ENCODE measurements around the gene PDCD1.

Gene PDCD1

DNA sequence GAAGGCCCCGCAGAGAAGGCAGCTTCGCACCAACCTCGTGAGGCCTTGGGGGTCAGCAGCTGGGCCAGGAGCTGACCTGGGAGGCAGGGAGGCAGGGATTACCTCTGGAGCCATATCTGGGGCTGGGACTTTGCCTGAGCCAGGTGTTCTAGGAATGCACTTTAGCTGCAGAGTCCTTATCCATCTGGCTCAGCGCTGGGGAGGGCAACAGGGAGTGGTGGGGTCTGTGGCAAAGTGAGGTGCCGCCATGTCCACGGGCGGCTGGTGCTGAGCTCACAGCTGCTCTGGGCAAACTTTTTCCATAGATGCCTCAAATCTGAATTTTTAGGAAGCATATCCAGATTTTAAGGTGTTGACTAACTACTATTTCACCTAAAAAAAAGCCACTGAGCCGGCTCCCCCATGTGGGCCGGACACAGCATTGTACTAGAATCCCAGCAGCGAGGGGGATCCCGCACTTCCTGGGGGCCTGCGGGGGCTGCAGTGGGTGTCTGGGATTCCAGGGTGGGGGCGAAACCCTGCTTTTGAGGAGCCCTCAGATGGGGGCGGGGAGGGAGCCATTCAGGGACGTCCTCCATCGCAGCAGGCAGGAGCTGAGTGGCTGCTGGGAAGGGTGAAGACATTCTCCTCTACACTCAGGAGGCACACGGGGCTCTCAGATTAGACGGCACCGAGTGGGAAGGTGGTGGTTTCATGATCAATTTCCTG is 45.5 kb upstream of the PDCD1 start:
- DNase-seq (ENCODE audit: extremely low spot score): no peak
- ChIA-PET CTCF (interaction anchor here (0.7 kb wide), 1 partner anchor 119 kb away, joined by 3 read pairs; no protein-coding TSS in a partner anchor), POLR2A (no interaction called here)
- TF ChIP-seq, protein P1, sequence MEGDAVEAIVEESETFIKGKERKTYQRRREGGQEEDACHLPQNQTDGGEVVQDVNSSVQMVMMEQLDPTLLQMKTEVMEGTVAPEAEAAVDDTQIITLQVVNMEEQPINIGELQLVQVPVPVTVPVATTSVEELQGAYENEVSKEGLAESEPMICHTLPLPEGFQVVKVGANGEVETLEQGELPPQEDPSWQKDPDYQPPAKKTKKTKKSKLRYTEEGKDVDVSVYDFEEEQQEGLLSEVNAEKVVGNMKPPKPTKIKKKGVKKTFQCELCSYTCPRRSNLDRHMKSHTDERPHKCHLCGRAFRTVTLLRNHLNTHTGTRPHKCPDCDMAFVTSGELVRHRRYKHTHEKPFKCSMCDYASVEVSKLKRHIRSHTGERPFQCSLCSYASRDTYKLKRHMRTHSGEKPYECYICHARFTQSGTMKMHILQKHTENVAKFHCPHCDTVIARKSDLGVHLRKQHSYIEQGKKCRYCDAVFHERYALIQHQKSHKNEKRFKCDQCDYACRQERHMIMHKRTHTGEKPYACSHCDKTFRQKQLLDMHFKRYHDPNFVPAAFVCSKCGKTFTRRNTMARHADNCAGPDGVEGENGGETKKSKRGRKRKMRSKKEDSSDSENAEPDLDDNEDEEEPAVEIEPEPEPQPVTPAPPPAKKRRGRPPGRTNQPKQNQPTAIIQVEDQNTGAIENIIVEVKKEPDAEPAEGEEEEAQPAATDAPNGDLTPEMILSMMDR (IDR thresholded peaks at IDR 0.05; ENCODE audit: control extremely low read depth, extremely low read depth, low read depth, missing control alignments): no peak

DNA sequence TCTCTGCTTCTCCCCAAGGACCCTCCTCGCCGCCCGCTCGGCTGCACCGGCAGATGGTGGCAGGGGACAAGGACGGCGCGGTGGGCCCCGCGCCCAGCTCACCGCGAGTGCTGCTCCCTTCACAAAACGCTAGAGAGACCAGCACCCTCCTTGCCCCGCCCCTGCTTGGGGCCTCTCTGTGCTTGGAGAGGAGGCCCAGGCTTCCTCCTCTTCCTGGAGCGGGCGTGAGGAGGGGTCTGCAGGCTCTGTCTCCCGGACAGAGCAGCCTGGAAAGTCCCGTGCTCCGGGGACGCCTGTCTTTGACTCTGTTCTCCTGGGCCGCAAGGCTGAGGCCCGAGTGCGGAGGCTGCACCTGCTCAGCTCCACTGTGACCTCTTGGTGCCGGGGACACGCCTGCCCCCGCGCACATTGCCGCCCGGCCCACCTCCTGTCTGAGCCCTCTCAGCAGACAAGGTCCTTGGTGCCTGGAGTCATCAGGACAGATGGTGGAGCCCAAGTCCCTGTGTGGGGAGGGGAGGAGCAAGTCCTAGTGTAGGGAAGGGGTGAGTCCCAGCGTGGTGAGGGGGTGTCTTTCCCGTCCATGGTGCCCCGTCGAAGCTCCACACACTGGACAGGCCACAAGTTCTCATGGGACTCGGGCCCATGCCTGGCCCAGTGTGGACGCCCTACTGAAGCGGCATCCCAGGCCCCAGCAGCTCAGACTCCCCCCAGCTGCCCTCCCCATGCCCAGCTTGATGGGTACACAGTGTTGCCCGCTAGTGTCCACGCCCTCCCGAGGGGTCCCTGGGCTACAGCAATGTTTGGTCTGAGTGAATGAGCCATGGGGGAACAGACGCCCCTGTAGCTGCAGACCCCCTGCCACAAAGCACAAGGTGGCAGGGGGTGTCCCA is 44.7 kb upstream of the PDCD1 start:
- POLR2A ChIA-PET: no interaction called here
- DNase-seq (ENCODE audit: extremely low spot score): no peak
- CTCF ChIA-PET: no interaction called here
- TF ChIP-seq, protein P1 (IDR thresholded peaks at IDR 0.05; ENCODE audit: control extremely low read depth, extremely low read depth, low read depth, missing control alignments): no peak

DNA sequence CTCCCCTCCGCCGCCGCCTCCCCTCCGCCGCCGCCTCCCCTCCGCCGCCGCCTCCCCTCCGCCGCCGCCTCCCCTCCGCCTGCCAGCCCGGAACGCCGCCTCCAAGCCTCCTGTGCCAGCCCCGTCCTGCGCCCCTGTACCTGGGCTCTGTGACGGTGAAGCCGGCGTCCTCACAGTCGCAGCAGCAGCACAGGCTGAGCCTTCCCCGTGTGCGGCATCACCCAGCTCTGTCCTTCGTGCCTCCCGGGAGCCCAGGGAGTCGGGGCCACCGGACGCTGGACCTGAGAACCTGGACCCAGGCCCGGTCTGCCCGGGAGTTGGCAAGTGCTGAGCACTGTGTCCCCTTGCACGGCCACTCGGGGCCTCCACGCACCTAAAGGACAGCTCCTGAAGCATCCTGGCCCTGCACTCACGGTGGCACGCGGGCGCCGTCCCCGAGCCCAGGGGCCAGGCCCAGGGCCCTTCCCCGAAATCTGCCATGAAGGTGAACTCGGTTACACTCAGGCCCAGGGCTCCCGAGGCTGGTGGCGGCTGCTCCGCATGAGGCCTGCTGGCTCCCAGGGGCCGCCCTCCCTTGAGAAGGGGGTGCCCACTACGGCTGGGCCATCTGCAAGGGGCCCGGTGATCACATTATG is 43.8 kb upstream of the PDCD1 start:
- no peak for DNase-seq (ENCODE audit: extremely low spot score)
- POLR2A ChIA-PET: no interaction called here
- CTCF ChIA-PET: no interaction called here
- TF ChIP-seq, protein P1 (IDR thresholded peaks at IDR 0.05; ENCODE audit: control extremely low read depth, extremely low read depth, low read depth, missing control alignments): no peak

DNA sequence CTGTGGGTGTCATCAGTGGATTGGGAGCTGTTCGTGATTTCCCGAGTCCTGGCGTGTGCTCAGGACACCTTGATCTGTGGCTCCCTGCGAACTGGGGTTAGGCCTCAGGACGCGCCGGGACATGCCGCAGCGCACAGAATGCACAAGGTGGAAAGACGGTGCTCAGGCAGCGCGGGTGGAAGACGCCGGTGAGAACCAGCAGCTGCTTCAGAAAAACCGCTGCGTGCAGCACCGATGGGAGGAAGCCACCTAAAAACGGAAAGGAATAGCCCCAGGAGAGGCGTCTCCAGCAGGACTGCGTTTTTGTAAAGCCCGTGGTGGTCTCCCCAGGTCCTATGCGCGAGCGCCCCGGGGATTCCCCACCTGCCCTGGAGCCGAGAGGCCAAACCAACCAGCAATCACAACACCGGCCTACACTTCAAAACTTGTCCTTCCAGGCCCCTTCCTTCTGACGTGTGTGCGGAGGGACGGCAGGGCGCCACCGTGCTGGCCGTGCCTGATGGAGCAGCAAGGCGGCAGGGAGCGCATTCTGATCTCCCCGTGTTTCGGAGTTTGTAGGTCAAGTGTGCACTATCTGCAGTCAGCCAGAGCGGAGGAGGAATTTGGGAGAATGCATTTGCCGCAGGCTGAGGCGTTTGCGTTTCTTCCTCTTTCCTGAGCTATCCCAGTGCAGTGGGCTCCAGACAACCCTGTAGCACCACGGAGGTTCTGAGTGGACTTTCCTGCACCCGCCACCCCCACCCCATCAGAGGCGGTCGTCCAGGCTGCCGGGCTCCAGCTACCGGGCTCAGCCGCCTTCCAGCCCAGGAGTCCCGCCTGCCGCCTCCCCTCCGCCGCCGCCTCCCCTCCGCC is 43.0 kb upstream of the PDCD1 start:
- no peak for DNase-seq (ENCODE audit: extremely low spot score)

DNA sequence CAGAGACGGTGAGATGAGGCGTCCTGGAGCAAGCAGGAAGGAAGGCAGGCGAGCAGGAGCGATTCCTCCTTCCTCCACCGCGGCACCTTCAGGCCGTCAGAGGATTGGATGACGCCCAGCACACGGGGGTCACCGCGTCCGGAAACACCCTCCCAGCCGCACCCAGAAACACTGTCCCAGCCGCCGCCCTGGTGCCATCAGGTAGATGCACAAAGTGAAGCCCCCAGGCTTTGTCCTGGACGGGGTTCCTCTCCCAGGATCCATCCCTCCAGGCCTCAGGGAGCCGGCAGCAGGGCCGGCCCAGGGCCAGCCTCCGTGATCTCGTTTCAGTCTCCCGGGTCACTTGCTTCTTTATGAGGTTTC is 42.3 kb upstream of the PDCD1 start:
- DNase-seq (ENCODE audit: extremely low spot score): no peak
- ChIA-PET POLR2A (interaction anchor here (0.6 kb wide), 1 partner anchor 207 kb away, joined by 7 read pairs; no protein-coding TSS in a partner anchor), CTCF (no interaction called here)
- TF ChIP-seq, protein P1 (IDR thresholded peaks at IDR 0.05; ENCODE audit: control extremely low read depth, extremely low read depth, low read depth, missing control alignments): no peak

More for the DNA sequence above, 43.0 kb upstream of the PDCD1 start:
- CTCF ChIA-PET: no interaction called here
- TF ChIP-seq, protein P1 (IDR thresholded peaks at IDR 0.05; ENCODE audit: control extremely low read depth, extremely low read depth, low read depth, missing control alignments): no peak
- POLR2A ChIA-PET: interaction anchor here (0.6 kb wide), 1 partner anchor 208 kb away, joined by 7 read pairs; no protein-coding TSS in a partner anchor

All from GM10248 (cell line).